Astrocyte of the cerebellum (primary cell): ENCODE measurements around the gene RAD51B.

Source experiments
- DNase-seq: peaks from one replicate; pipeline ENCODE4 v3.0.0-alpha.2; 2011; ENCODE audit warnings: low read depth
- H3K4me3 ChIP-seq: 2 replicates; pipeline ENCODE4 v1.5.1; 2011; ENCODE audit warnings: mild to moderate bottlenecking, low read depth, low read length, moderate library complexity
- in situ Hi-C: cut with HindIII; loops from 2 replicates; pipeline ENCODE4 v1.10.0; 2017; ENCODE audit warnings: low sequenced_read_pairs
- TF ChIP-seq, protein P1 (sequence below): IDR thresholded peaks from 2 replicates; pipeline ENCODE4 v1.5.1; 2012; ENCODE audit warnings: low read length, low read depth, moderate library complexity, mild to moderate bottlenecking; ENCODE audit errors: missing control alignments

RAD51B gene

DNA sequence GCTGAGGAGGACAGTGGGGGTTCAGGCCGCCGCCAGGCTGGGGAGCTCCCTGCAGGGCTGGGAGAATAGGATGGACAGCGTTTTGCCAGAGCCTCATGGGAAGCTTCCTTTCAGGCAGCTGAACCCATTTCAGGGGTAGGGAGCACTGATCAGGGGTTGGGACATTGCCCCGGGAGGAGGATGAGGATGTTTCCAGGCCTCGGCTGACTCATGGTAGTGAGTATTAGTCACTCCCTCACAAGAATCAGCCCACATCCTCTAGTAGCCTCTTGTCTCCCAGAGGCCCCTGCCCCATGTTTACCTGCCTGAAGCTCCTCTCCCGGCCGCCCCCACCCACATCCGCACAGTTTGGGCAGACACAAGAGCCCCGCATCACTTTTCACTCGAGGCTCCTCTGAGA is 883.5 kb downstream of the RAD51B start:
- in situ Hi-C loops, result no loop called here
- TF ChIP-seq, protein P1, sequence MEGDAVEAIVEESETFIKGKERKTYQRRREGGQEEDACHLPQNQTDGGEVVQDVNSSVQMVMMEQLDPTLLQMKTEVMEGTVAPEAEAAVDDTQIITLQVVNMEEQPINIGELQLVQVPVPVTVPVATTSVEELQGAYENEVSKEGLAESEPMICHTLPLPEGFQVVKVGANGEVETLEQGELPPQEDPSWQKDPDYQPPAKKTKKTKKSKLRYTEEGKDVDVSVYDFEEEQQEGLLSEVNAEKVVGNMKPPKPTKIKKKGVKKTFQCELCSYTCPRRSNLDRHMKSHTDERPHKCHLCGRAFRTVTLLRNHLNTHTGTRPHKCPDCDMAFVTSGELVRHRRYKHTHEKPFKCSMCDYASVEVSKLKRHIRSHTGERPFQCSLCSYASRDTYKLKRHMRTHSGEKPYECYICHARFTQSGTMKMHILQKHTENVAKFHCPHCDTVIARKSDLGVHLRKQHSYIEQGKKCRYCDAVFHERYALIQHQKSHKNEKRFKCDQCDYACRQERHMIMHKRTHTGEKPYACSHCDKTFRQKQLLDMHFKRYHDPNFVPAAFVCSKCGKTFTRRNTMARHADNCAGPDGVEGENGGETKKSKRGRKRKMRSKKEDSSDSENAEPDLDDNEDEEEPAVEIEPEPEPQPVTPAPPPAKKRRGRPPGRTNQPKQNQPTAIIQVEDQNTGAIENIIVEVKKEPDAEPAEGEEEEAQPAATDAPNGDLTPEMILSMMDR, result no peak
- DNase-seq, result no peak
- H3K4me3 ChIP-seq, result no peak overlapping the region

DNA sequence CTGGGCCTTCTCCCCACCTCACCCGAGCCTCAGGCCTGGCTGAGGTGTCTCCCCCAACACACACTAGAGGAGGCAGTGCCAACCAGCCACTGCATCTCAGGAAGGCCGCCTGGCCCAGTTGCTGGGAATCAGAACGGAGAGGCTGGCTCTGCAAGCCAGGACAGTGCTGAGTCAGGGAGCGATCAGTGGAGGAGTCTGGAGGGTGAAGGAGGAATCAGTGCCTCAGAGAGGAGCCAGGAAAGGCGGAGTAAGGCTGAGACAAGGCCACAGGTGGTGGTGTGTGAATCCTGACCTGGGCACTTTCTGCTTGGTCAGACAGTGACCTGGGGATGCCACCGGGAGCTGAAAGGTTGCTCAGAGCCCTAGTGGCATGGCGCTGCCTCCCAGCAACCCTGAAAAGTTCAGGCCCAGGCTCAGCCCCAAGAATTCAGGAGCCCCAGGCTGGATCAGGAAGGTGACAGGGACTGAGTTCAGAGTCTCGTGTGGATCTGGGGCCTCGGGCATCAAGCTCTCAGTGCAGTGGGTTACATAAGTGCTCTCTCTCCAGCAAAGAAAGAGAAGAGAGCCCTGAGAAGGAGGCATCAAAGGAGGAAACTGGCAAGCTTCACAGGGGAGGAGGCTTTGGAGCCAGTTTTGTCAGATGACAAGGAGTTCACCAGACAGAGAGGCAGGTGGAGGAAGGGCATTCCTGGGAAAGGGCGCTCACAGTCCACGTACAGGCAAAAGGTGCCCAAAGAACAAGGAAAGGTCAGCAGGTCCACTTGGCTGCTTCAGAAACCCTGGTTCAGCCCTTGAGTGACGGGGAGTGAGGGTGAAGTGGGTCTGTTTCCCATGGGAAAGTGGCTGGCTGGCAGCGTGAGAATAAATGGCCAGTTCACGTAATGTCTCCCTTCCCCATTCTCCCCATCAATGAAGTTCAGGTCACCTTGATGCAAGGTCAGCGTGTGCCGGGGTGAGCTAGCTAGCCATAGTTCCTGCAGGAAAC is 885.4 kb downstream of the RAD51B start:
- no peak overlapping the region for H3K4me3 ChIP-seq
- TF ChIP-seq, protein P1, result no peak

DNA sequence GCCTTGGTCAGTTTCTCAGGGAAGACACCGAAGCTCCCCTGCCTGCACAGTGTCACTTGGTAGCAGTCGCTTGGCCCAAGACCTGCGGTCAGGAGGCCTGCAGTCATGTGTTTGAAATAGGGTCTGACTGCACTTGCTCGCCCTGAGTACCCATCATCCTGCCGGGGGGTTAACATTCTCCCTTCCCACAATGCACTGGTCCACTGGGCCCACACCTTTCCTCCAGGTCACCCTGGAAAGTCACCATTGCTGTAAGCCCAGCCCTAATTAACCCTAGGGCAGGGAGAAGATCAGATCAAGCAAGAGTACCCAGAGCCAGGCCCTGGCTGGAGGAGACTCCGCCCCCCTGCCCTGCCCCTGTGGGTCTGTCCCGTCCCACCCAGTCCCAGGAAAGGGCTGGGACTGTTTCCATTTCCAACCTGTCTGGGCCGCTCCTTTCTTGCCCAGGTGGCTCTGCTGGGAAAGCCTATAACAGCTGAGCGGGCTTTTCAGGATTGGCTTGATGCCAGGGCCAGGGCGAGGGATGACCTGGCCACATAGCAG is 886.2 kb downstream of the RAD51B start:
- TF ChIP-seq, protein P1, result no peak
- in situ Hi-C loops, result loop anchor here (5.0 kb wide), 1 partner anchor 66 kb away; no protein-coding TSS in a partner anchor
- DNase-seq, result no peak
- H3K4me3 ChIP-seq, result no peak overlapping the region

More for the DNA sequence above, 885.4 kb downstream of the RAD51B start:
- DNase-seq, result no peak
- in situ Hi-C loops, result loop anchor here (5.0 kb wide), 1 partner anchor 67 kb away; no protein-coding TSS in a partner anchor

DNA sequence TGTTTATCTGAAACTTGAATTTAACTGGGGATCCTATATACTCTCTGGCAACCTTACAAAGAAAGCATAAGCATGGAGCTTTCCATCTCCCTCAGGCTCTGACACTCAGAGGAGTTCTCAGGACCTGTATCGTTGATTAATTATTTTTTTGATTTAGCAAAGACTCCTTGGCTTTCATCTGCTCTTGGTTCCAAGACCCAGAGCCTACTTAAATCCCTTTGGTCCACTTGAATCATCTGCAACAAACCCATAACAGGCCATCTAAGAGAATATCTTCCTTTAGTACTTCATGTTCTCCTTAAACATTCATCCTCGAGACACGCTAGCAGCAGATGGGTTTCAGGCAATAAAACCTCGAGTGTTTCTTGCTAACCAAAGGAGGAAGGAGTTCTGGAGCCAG is 887.9 kb downstream of the RAD51B start:
- in situ Hi-C loops, result loop anchor here (5.0 kb wide), 1 partner anchor 65 kb away; no protein-coding TSS in a partner anchor
- H3K4me3 ChIP-seq, result no peak overlapping the region
- DNase-seq, result no peak
- TF ChIP-seq, protein P1, result no peak

DNA sequence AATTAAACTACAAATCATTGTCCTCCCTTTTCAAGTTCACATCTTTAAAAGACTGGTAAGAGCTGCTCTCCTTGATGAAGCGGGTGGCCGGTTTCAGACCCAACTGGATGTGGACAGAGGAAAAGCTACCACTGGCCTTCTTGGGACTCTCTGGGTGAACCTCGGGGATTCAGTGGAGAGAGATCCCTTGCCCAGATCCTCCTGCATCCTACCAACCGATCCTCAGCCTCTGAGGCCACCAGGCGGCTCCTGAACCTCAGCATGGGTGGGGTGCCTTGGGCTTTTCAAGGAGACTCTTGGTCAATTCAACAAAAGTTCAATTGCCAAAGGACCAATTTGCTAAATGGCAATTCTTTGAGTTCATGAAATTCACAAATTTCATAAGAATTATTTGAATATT is 888.8 kb downstream of the RAD51B start:
- in situ Hi-C loops, result loop anchor here (5.0 kb wide), 1 partner anchor 64 kb away; no protein-coding TSS in a partner anchor
- DNase-seq, result no peak
- no peak overlapping the region for H3K4me3 ChIP-seq
- TF ChIP-seq, protein P1, result no peak

DNA sequence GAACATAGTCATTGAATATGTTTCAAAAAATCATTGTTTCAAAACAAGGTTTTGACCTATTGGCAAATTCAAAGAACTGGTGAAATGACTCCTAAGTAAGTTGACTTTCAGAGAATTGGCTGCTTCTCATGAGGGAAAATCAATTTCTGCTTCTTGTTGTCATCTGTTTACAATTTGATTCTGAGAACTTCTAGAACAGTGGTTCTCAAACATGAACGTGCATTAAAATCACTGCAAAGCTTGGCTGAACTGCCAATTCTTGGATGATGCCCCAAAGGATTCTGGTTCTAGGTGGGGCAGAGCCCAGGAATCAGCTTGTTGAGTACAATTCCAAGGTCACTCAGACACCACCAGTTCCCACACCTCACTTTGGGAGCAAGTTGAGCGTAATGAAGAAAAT is 889.4 kb downstream of the RAD51B start:
- no peak for DNase-seq
- H3K4me3 ChIP-seq, result no peak overlapping the region
- in situ Hi-C loops, result loop anchor here (5.0 kb wide), 1 partner anchor 63 kb away; no protein-coding TSS in a partner anchor
- TF ChIP-seq, protein P1, result no peak
